IMR-90 (cell line): ENCODE data around the gene SLC66A2. TPM values are rescaled to one million over a fixed set of nuclear protein-coding genes. Genes with fewer than 3 reads are reported as not detected.

ENCODE experiments used
- ATAC-seq: fragments of 200-7000 bp; cut with Tn5 transposase; 2 replicates; pipeline ENCODE4 v1.9.1; 2020; ENCODE audit warnings: low read depth, mild to moderate bottlenecking, moderate library complexity
- BruUV-seq: library from RNA; stranded (reverse); fragments of 400-500 nt; replicated peaks from 2 replicates; lab custom pipeline; 2021; lab: Mats Ljungman, UMichigan
- CTCF ChIA-PET: fragments of 300-600 bp; formaldehyde crosslinking; extraction: SDS; loops from one replicate; lab custom pipeline; 2021; ENCODE audit warnings: antibody characterized with exemption; lab: Yijun Ruan, JAX
- POLR2A ChIA-PET: fragments of 300-600 bp; sonication (Branson Sonifier 250); formaldehyde crosslinking; loops from one replicate; lab custom pipeline; 2022; ENCODE audit warnings: antibody characterized with exemption; ENCODE audit not compliant: unreplicated experiment; lab: Charles Lee
- DNase-seq: peaks from one replicate; pipeline ENCODE4 v3.0.0; 2013
- H2AFZ ChIP-seq: replicated peaks from 2 replicates; pipeline ENCODE3; 2013; ENCODE audit warnings: low read length, mild to moderate bottlenecking; ENCODE audit not compliant: poor library complexity
- H2AK5ac ChIP-seq: 2 replicates; pipeline ENCODE4 v1.6.1; 2013; ENCODE audit warnings: low read depth, low read length, inconsistent platforms
- H2AK9ac ChIP-seq: replicated peaks from 2 replicates; pipeline ENCODE3; 2013; ENCODE audit warnings: mild to moderate bottlenecking, low read depth, low read length, moderate library complexity; ENCODE audit not compliant: poor library complexity
- H2BK120ac ChIP-seq: 2 replicates; pipeline ENCODE4 v1.6.1; 2013; ENCODE audit warnings: low read depth, low read length, inconsistent platforms
- H2BK15ac ChIP-seq: 3 replicates; pipeline ENCODE4 v1.6.1; 2013; ENCODE audit warnings: low read depth, low read length, inconsistent platforms
- H2BK20ac ChIP-seq: 2 replicates; pipeline ENCODE4 v1.6.1; 2013; ENCODE audit warnings: low read depth, mild to moderate bottlenecking, inconsistent platforms, low read length, moderate library complexity
- H2BK5ac ChIP-seq: 2 replicates; pipeline ENCODE4 v1.6.1; 2013; ENCODE audit warnings: mild to moderate bottlenecking, low read depth, low read length, inconsistent platforms; ENCODE audit not compliant: poor library complexity, severe bottlenecking
- H3K14ac ChIP-seq: replicated peaks from 2 replicates; pipeline ENCODE4 v1.6.1; 2013; ENCODE audit warnings: low read depth, low read length, inconsistent platforms
- H3K18ac ChIP-seq: 2 replicates; pipeline ENCODE4 v1.6.1; 2013; ENCODE audit warnings: low read depth, low read length, control low read depth
- H3K23ac ChIP-seq: 2 replicates; pipeline ENCODE4 v1.6.1; 2013; ENCODE audit warnings: low read depth, low read length, inconsistent platforms
- H3K27ac ChIP-seq: 2 replicates; pipeline ENCODE4 v1.5.1; 2013; ENCODE audit warnings: mild to moderate bottlenecking, control low read depth, low read length; ENCODE audit not compliant: insufficient read depth
- H3K27me3 ChIP-seq: 2 replicates; pipeline ENCODE4 v1.6.1; 2013; ENCODE audit warnings: low read length; ENCODE audit not compliant: control insufficient read depth, insufficient read depth
- H3K36me3 ChIP-seq: 2 replicates; pipeline ENCODE4 v1.6.1; 2013; ENCODE audit warnings: low read length, mixed read lengths; ENCODE audit not compliant: control insufficient read depth, insufficient read depth
- H3K4ac ChIP-seq: 2 replicates; pipeline ENCODE4 v1.6.1; 2013; ENCODE audit warnings: low read depth, low read length, inconsistent platforms
- H3K4me1 ChIP-seq: 2 replicates; pipeline ENCODE4 v1.6.1; 2013; ENCODE audit warnings: low read length, mixed read lengths; ENCODE audit not compliant: control insufficient read depth, insufficient read depth
- H3K4me2 ChIP-seq: 2 replicates; pipeline ENCODE4 v1.6.1; 2013; ENCODE audit warnings: low read depth, mild to moderate bottlenecking, control low read depth, low read length, moderate library complexity
- H3K4me3 ChIP-seq: 2 replicates; pipeline ENCODE4 v1.5.1; 2013; ENCODE audit warnings: low read depth, mild to moderate bottlenecking, control low read depth, low read length, moderate library complexity; ENCODE audit not compliant: insufficient read depth
- H3K56ac ChIP-seq: 2 replicates; pipeline ENCODE4 v1.6.1; 2013; ENCODE audit warnings: low read length, inconsistent platforms; ENCODE audit not compliant: insufficient read depth; ENCODE audit errors: extremely low read depth
- H3K79me1 ChIP-seq, 2 experiments: 2 replicates each; pipeline ENCODE4 v1.6.1; 2013; ENCODE audit warnings: low read length in 2 of 2, inconsistent platforms in 1 of 2, low read depth in 1 of 2
- H3K9ac ChIP-seq: 2 replicates; pipeline ENCODE4 v1.6.1; 2013; ENCODE audit warnings: low read depth, low read length, control low read depth
- H3K9me1 ChIP-seq: 2 replicates; pipeline ENCODE4 v1.6.1; 2013; ENCODE audit warnings: low read length, inconsistent platforms; ENCODE audit not compliant: insufficient read depth
- H3K9me3 ChIP-seq: 2 replicates; pipeline ENCODE4 v1.6.1; 2013; ENCODE audit warnings: low read length; ENCODE audit not compliant: control insufficient read depth, insufficient read depth
- H4K20me1 ChIP-seq: 2 replicates; pipeline ENCODE4 v1.6.1; 2013; ENCODE audit warnings: low read length, inconsistent platforms; ENCODE audit not compliant: insufficient read depth
- H4K5ac ChIP-seq: 2 replicates; pipeline ENCODE4 v1.6.1; 2013; ENCODE audit warnings: mild to moderate bottlenecking, low read depth, low read length, control low read depth
- H4K8ac ChIP-seq, 2 experiments: 2 replicates each; pipeline ENCODE4 v1.6.1; 2013; ENCODE audit warnings: low read depth in 2 of 2, low read length in 2 of 2, control low read depth in 1 of 2, inconsistent platforms in 1 of 2
- H4K91ac ChIP-seq: 2 replicates; pipeline ENCODE4 v1.6.1; 2013; ENCODE audit warnings: low read depth, low read length, inconsistent platforms; ENCODE audit not compliant: insufficient read depth
- BHLHE40 ChIP-seq: fragments of 150-350 bp; IDR thresholded peaks from 2 replicates; pipeline ENCODE4 v1.6.1; 2016; ENCODE audit warnings: mild to moderate bottlenecking, low read depth, low read length
- RFX5 ChIP-seq: IDR thresholded peaks from 2 replicates; pipeline ENCODE4 v1.8.0; 2012; ENCODE audit warnings: low read depth, mild to moderate bottlenecking, low read length, moderate library complexity
- SMC3 ChIP-seq: fragments of 150-350 bp; IDR thresholded peaks from 2 replicates; pipeline ENCODE4 v1.6.1; 2016; ENCODE audit warnings: low read depth, mild to moderate bottlenecking, antibody characterized with exemption, low read length, moderate library complexity
- WGBS, 2 experiments: methylation state at CpG; one replicate each; pipeline versions ENCODE4 v1.1.5 to v1.1.7; 2013; ENCODE audit warnings: missing lambda C conversion rate in 2 of 2; ENCODE audit not compliant: insufficient read length in 1 of 2; ENCODE audit errors: extremely low coverage in 2 of 2; 5-methylcytosine and 5-hydroxymethylcytosine counted together
- dilution Hi-C: fragments of 300-500 bp; cut with HindIII; formaldehyde crosslinking; loops from one replicate; pipeline ENCODE4 v1.14.3; 2018; ENCODE audit warnings: low sequenced_read_pairs; ENCODE audit not compliant: unreplicated experiment
- in situ Hi-C: fragments of 300-500 bp; cut with MboI; formaldehyde crosslinking; loops from 3 replicates; pipeline ENCODE4 v1.14.3; 2019; ENCODE audit warnings: low sequenced_read_pairs, inconsistent platforms, mixed read lengths
- intact Hi-C: fragments of 100-400 bp; cut with micrococcal nuclease; formaldehyde crosslinking; loops from 2 replicates; pipeline ENCODE4 v1.10.0; 2022
- polyA plus RNA-seq, 3 experiments: library from polyadenylated mRNA; depleted of rRNA; stranded (reverse); fragments of >200 nt; gene quantifications; 2 replicates each; pipeline ENCODE4 v1.2.3, GENCODE V29; 2012; ENCODE audit warnings: low replicate concordance in 1 of 3
- total RNA-seq: library from RNA; depleted of rRNA; stranded (reverse); fragments of >200 nt; gene quantifications from 2 replicates; pipeline ENCODE4 v1.2.3, GENCODE V29; 2012
- TF ChIP-seq, protein P1 (sequence below): conservative IDR thresholded peaks from 2 replicates; pipeline ENCODE4 v1.5.1; 2012; ENCODE audit warnings: mild to moderate bottlenecking, low read depth, low read length, improper control_type of control experiment
- TF ChIP-seq, protein P2 (sequence below): fragments of 150-350 bp; IDR thresholded peaks from 2 replicates; pipeline ENCODE4 v1.6.1; 2016; ENCODE audit warnings: low read depth, mild to moderate bottlenecking, low read length, moderate library complexity, borderline replicate concordance

The SLC66A2 gene
- total and polyA plus RNA-seq, 2 of the 4 experiments (the other 2 are of a cell fraction), result 17.6 to 23.5 TPM

DNA sequence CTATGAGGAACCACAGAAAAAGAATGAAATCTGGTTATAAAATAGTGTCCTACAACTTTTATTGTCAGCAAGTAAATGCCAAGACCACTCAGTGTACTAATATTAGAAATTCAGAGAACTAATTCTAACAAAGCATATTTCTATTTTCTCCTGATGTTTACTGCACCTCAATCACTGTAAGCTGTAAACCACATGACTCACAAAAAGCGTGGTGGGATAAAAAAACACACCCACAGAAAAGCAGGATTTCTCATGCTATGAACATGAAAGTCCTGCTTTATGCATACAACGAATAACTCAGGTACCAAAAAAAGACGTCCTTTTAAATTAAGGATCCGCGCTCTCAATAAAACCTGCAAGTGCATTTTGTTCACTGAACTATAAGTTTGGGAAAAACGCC, 36.1 kb upstream of the SLC66A2 start:
- ChIA-PET CTCF (no interaction called here), POLR2A (interaction anchor here (0.7 kb wide), 1 partner anchor 196 kb away, joined by 3 read pairs; no protein-coding TSS in a partner anchor)
- no peak overlapping the region for H4K5ac ChIP-seq
- H2BK15ac ChIP-seq, result no peak overlapping the region
- H3K9me1 ChIP-seq, result peaks cover 10% of the 10 kb centered on the region
- H3K9me3 ChIP-seq, result no peaks in the 10 kb centered on the region
- H3K4me1 ChIP-seq, result peaks cover 11% of the 10 kb centered on the region
- DNase-seq (no peak), ATAC-seq (no peak)
- peaks cover 11% of the 10 kb centered on the region for H3K36me3 ChIP-seq
- peak overlapping the region; percentile 85 for H2BK5ac ChIP-seq
- peak overlapping the region; percentile 94 for H3K23ac ChIP-seq
- WGBS, 2 experiments, result no CpG with 5 or more reads among the region's 6 CpGs
- H3K4me3 ChIP-seq, result peak overlapping the region; percentile 85
- intact Hi-C loops, result loop anchor here (5.0 kb wide), 1 partner anchor 145 kb away; no protein-coding TSS in a partner anchor
- H3K56ac ChIP-seq, result peak overlapping the region; percentile 39
- no TSS peak for BruUV-seq
- TF ChIP-seq BHLHE40, result no peak
- TF ChIP-seq SMC3, result no peak
- no peak for TF ChIP-seq RFX5
- TF ChIP-seq, protein P1, sequence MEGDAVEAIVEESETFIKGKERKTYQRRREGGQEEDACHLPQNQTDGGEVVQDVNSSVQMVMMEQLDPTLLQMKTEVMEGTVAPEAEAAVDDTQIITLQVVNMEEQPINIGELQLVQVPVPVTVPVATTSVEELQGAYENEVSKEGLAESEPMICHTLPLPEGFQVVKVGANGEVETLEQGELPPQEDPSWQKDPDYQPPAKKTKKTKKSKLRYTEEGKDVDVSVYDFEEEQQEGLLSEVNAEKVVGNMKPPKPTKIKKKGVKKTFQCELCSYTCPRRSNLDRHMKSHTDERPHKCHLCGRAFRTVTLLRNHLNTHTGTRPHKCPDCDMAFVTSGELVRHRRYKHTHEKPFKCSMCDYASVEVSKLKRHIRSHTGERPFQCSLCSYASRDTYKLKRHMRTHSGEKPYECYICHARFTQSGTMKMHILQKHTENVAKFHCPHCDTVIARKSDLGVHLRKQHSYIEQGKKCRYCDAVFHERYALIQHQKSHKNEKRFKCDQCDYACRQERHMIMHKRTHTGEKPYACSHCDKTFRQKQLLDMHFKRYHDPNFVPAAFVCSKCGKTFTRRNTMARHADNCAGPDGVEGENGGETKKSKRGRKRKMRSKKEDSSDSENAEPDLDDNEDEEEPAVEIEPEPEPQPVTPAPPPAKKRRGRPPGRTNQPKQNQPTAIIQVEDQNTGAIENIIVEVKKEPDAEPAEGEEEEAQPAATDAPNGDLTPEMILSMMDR, result no peak
- TF ChIP-seq, protein P2, sequence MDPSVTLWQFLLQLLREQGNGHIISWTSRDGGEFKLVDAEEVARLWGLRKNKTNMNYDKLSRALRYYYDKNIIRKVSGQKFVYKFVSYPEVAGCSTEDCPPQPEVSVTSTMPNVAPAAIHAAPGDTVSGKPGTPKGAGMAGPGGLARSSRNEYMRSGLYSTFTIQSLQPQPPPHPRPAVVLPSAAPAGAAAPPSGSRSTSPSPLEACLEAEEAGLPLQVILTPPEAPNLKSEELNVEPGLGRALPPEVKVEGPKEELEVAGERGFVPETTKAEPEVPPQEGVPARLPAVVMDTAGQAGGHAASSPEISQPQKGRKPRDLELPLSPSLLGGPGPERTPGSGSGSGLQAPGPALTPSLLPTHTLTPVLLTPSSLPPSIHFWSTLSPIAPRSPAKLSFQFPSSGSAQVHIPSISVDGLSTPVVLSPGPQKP, result no peak
- peaks cover 10 to 47% of the 10 kb centered on the region in 2 experiments for H3K79me1 ChIP-seq
- no peak overlapping the region for H4K91ac ChIP-seq
- no peak overlapping the region; the same call in 1 of the 2 replicates for H3K27ac ChIP-seq
- H2AK9ac ChIP-seq, result no peak overlapping the region
- no peak overlapping the region for H2AFZ ChIP-seq
- peak overlapping the region; percentile 86 for H3K4me2 ChIP-seq
- no peak overlapping the region for H2AK5ac ChIP-seq
- H4K20me1 ChIP-seq, result peaks cover 54% of the 10 kb centered on the region
- H2BK120ac ChIP-seq, result no peak overlapping the region
- no peak overlapping the region for H3K4ac ChIP-seq
- dilution Hi-C loops, result no loop called here
- H4K8ac ChIP-seq, result no peak overlapping the region; a peak in 1 of 4 replicates
- peak overlapping the region; percentile 95; the same call in 1 of the 2 replicates for H3K14ac ChIP-seq
- in situ Hi-C loops, result no loop called here
- H2BK20ac ChIP-seq, result no peak overlapping the region
- peak overlapping the region; percentile 96 for H3K9ac ChIP-seq
- H3K27me3 ChIP-seq, result no peaks in the 10 kb centered on the region
- H3K18ac ChIP-seq, result no peak overlapping the region
